Sigmoid colon (tissue), 4 donors: ENCODE measurements around the gene TXNDC11.

Experiments used
- POLR2A ChIP-seq, 2 donors: fragments of 450-650 bp; IDR thresholded peaks; one replicate each; pipeline ENCODE4 v1.6.1; 2016; ENCODE audit warnings: antibody characterized with exemption in 2 of 2, mild to moderate bottlenecking in 2 of 2, moderate library complexity in 2 of 2
- POLR2AphosphoS5 ChIP-seq, 4 donors: sonication (generic); formaldehyde crosslinking; IDR thresholded peaks; one replicate each; pipeline ENCODE4 v1.6.1; 2017; ENCODE audit warnings: antibody characterized with exemption in 4 of 4
- TF ChIP-seq, protein P1 (sequence below), 4 experiments: fragments of 450-650 bp in 3 of 4; fragments of 200-600 bp in 1 of 4; IDR thresholded peaks; one replicate each; pipeline ENCODE4 v1.5.1; 2016 to 2019; ENCODE audit warnings: antibody characterized with exemption in 4 of 4, mild to moderate bottlenecking in 3 of 4, moderate library complexity in 2 of 4

DNA sequence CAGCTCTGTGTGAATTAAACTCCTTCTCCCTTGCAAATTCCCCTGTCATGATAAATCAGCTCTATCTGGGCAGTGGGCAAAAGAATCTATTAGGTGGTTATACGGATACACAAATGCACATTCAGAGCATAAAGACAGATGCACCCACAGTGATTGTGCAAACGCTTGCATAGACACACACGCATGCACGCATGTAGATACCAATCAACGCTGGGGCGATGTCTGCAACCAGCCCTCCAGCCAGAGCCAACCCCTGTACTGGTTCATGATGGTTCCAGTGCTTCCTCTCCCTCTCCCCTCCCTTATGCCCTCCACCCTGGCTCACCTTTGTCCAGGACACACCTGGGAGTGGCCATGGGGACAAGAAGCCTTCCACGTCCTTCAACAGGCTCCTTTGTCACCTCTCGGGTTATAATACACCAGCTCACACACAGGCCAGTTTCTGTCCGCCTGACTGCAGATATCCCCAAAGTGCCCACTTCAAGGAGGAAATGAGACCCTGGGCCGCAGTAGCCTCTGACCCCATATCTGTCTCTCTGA lies 107.5 kb downstream of the TXNDC11 start:
- TF ChIP-seq, protein P1, sequence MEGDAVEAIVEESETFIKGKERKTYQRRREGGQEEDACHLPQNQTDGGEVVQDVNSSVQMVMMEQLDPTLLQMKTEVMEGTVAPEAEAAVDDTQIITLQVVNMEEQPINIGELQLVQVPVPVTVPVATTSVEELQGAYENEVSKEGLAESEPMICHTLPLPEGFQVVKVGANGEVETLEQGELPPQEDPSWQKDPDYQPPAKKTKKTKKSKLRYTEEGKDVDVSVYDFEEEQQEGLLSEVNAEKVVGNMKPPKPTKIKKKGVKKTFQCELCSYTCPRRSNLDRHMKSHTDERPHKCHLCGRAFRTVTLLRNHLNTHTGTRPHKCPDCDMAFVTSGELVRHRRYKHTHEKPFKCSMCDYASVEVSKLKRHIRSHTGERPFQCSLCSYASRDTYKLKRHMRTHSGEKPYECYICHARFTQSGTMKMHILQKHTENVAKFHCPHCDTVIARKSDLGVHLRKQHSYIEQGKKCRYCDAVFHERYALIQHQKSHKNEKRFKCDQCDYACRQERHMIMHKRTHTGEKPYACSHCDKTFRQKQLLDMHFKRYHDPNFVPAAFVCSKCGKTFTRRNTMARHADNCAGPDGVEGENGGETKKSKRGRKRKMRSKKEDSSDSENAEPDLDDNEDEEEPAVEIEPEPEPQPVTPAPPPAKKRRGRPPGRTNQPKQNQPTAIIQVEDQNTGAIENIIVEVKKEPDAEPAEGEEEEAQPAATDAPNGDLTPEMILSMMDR (IDR thresholded peaks at IDR 0.05), result no peak
- no peak for TF ChIP-seq POLR2A (IDR thresholded peaks at IDR 0.05)
- no peak for TF ChIP-seq POLR2AphosphoS5 (IDR thresholded peaks at IDR 0.05)
